Measurements from ENCODE around the gene SIX3.

DNA sequence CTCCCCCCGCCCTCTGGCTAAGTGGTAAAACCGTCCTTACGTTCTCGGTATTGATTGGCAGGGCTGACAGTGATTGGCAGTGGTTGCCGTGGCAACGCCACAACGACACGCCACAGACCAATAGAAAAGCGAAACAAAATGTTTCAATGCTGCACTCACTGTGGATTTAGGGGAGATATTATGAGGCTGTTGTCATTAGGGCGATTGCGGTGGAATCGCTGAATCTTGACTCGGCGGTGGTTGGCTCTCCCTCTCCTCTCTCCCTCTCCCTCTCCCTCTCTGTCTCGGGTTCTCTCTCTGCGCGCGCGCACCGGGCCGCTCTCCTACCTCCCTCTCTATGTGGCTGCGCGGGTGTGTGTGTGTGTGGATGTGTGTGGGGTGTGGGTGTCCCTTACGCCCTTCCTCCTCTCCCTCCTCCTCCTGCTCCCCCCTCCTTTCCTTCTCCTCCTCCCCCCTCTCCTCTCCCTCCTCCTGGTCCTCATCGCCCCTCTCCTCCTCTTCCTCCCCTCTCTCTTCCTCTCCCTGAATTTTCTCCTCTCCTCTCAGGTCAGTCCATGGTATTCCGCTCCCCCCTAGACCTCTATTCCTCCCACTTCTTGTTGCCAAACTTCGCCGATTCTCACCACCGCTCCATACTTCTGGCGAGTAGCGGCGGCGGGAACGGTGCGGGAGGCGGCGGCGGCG, at the start of gene SIX3:
- TF ChIP-seq, protein P1, sequence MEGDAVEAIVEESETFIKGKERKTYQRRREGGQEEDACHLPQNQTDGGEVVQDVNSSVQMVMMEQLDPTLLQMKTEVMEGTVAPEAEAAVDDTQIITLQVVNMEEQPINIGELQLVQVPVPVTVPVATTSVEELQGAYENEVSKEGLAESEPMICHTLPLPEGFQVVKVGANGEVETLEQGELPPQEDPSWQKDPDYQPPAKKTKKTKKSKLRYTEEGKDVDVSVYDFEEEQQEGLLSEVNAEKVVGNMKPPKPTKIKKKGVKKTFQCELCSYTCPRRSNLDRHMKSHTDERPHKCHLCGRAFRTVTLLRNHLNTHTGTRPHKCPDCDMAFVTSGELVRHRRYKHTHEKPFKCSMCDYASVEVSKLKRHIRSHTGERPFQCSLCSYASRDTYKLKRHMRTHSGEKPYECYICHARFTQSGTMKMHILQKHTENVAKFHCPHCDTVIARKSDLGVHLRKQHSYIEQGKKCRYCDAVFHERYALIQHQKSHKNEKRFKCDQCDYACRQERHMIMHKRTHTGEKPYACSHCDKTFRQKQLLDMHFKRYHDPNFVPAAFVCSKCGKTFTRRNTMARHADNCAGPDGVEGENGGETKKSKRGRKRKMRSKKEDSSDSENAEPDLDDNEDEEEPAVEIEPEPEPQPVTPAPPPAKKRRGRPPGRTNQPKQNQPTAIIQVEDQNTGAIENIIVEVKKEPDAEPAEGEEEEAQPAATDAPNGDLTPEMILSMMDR (IDR thresholded peaks at IDR 0.05): no peak
- TF ChIP-seq POLR2A (IDR thresholded peaks at IDR 0.05): no peak
